NCI-H2227 treated with DMSO at 0.1 percent for 48 hours (cell line): ENCODE measurements around the gene TNK1.

Experiments
- DNase-seq: peaks from one replicate; lab custom pipeline; 2025; lab: John Stamatoyannopoulos, UW

TNK1 gene

GRCh38 chr17:7392696-7393612 lies 12.1 kb downstream of the TNK1 start:
- no peak for DNase-seq

- DNase-seq, result no peak
These were observed 12.9 kb downstream of the TNK1 start for GRCh38 chr17:7393613-7394451.

- peak; percentile 53 for DNase-seq
These were observed 13.7 kb downstream of the TNK1 start, which contains the start of gene PLSCR3 for GRCh38 chr17:7394452-7395191. Gene PLSCR3, minus strand, starts transcription at chr17:7394525. Its CDS starts 415 bp downstream, at chr17:7394110.

GRCh38 chr17:7396147-7396546 lies 15.3 kb downstream of the TNK1 start:
- DNase-seq, result no peak

GRCh38 chr17:7398612-7399011 lies 17.7 kb downstream of the TNK1 start:
- DNase-seq, result no peak

- no peak for DNase-seq
These were observed 22.3 kb downstream of the TNK1 start for GRCh38 chr17:7403043-7403726.

- DNase-seq, result no peak
These were observed 22.8 kb downstream of the TNK1 start for GRCh38 chr17:7403727-7403976.

GRCh38 chr17:7403977-7404736 lies 23.3 kb downstream of the TNK1 start, which contains the start of gene TMEM256:
Gene TMEM256, minus strand, starts transcription at chr17:7404097. Its CDS starts 13 bp downstream, at chr17:7404084.
- peak; percentile 95 for DNase-seq

GRCh38 chr17:7404737-7405349 lies 24.0 kb downstream of the TNK1 start:
- no peak for DNase-seq

- DNase-seq, result peak; percentile 5
These were observed 24.7 kb downstream of the TNK1 start for GRCh38 chr17:7405350-7406234.

- no peak for DNase-seq
These were observed 25.4 kb downstream of the TNK1 start for GRCh38 chr17:7406235-7406825.

- no peak for DNase-seq
These were observed 26.2 kb downstream of the TNK1 start for GRCh38 chr17:7407082-7407481.

- DNase-seq, result no peak
These were observed 26.8 kb downstream of the TNK1 start, which contains the start of gene NLGN2 for GRCh38 chr17:7407485-7408251. Gene NLGN2, plus strand, starts transcription at chr17:7407845. Its CDS starts 411 bp downstream, at chr17:7408256.

- DNase-seq, result no peak
These were observed 27.4 kb downstream of the TNK1 start for GRCh38 chr17:7408252-7408727.

GRCh38 chr17:7408863-7409262 lies 28.0 kb downstream of the TNK1 start:
- DNase-seq, result no peak

GRCh38 chr17:7409716-7410115 lies 28.8 kb downstream of the TNK1 start:
- no peak for DNase-seq

GRCh38 chr17:7410634-7411426 lies 29.9 kb downstream of the TNK1 start:
- DNase-seq, result no peak
